T-helper 17 cell (primary cell): ENCODE measurements around the gene KCNG2. TPM values are rescaled to one million over a fixed set of nuclear protein-coding genes. Genes with fewer than 3 reads are reported as not detected.

Experiments
- ATAC-seq: fragments of 150-1000 bp; cut with Tn5 transposase; 2 replicates; pipeline ENCODE4 v1.10.0; 2021; ENCODE audit warnings: mild to moderate bottlenecking, moderate library complexity
- DNase-seq, 3 donors: peaks; one replicate each; pipeline versions ENCODE4 v3.0.0 to v3.0.0-alpha.2; 2020 to 2021
- H3K9me3 ChIP-seq: one replicate; pipeline ENCODE4 v1.7.0; 2013; ENCODE audit warnings: low read length, mild to moderate bottlenecking; ENCODE audit not compliant: control insufficient read depth, poor library complexity, severe bottlenecking
- H3K27ac Mint-ChIP-seq: one replicate; pipeline ENCODE4 v1.8.0; 2022; ENCODE audit warnings: mild to moderate bottlenecking, moderate library complexity, mixed read lengths
- H3K27me3 Mint-ChIP-seq: one replicate; pipeline ENCODE4 v1.8.0; 2022; ENCODE audit warnings: mixed read lengths
- H3K36me3 Mint-ChIP-seq: one replicate; pipeline ENCODE4 v1.8.0; 2022; ENCODE audit warnings: low read depth, mixed read lengths
- H3K4me1 Mint-ChIP-seq: one replicate; pipeline ENCODE4 v1.8.0; 2022; ENCODE audit warnings: mild to moderate bottlenecking, mixed read lengths
- H3K4me3 Mint-ChIP-seq: one replicate; pipeline ENCODE4 v1.8.0; 2022; ENCODE audit warnings: mild to moderate bottlenecking, moderate library complexity, mixed read lengths
- total RNA-seq, 4 donors: library from RNA in 2 of 4; stranded (reverse) in 2 of 4; gene quantifications; one replicate each; pipeline ENCODE4 v1.2.3 and lab custom pipeline; 2022 to 2026

KCNG2 gene
- total RNA-seq, 2 donors from 2014 or later = not detected

GRCh38 chr18:79801217-79801616 is 3.5 kb downstream of the KCNG2 start:
- Mint-ChIP-seq H3K27ac (no peak overlapping the region), H3K4me3 (no peak overlapping the region), H3K4me1 (peaks cover 9% of the 10 kb centered on the region), H3K27me3 (peaks cover 40% of the 10 kb centered on the region), H3K36me3 (peaks cover 6% of the 10 kb centered on the region)
- ATAC-seq = no peak
- H3K9me3 ChIP-seq = no peaks in the 10 kb centered on the region
- no peak for DNase-seq

- no peak for DNase-seq
These were observed 3.9 kb downstream of the KCNG2 start for GRCh38 chr18:79801641-79802040.

GRCh38 chr18:79802298-79802697 is 4.6 kb downstream of the KCNG2 start:
- Mint-ChIP-seq H3K4me1 (peaks cover 7% of the 10 kb centered on the region), H3K27ac (no peak overlapping the region), H3K4me3 (no peak overlapping the region), H3K36me3 (peaks cover 4% of the 10 kb centered on the region), H3K27me3 (peaks cover 29% of the 10 kb centered on the region)
- ATAC-seq = no peak
- DNase-seq = no peak
- no peaks in the 10 kb centered on the region for H3K9me3 ChIP-seq

More at GRCh38 chr18:79801641-79802040, 3.9 kb downstream of the KCNG2 start:
- peaks cover 9% of the 10 kb centered on the region for H3K4me1 Mint-ChIP-seq
- H3K9me3 ChIP-seq = no peaks in the 10 kb centered on the region
- no peak for ATAC-seq
- H3K27me3 Mint-ChIP-seq = peaks cover 36% of the 10 kb centered on the region
- H3K36me3 Mint-ChIP-seq = peaks cover 6% of the 10 kb centered on the region
- H3K27ac Mint-ChIP-seq = no peak overlapping the region
- no peak overlapping the region for H3K4me3 Mint-ChIP-seq

- Mint-ChIP-seq H3K27me3 (peaks cover 25% of the 10 kb centered on the region), H3K4me3 (no peak overlapping the region), H3K36me3 (peaks cover 2% of the 10 kb centered on the region), H3K4me1 (peaks cover 5% of the 10 kb centered on the region), H3K27ac (no peak overlapping the region)
- DNase-seq = no peak
- ATAC-seq = no peak
- H3K9me3 ChIP-seq = no peaks in the 10 kb centered on the region
These were observed 5.9 kb downstream of the KCNG2 start for GRCh38 chr18:79803611-79804051.

GRCh38 chr18:79804130-79804787 is 6.5 kb downstream of the KCNG2 start:
- ATAC-seq = no peak
- peaks cover 2% of the 10 kb centered on the region for H3K4me1 Mint-ChIP-seq

DNA sequence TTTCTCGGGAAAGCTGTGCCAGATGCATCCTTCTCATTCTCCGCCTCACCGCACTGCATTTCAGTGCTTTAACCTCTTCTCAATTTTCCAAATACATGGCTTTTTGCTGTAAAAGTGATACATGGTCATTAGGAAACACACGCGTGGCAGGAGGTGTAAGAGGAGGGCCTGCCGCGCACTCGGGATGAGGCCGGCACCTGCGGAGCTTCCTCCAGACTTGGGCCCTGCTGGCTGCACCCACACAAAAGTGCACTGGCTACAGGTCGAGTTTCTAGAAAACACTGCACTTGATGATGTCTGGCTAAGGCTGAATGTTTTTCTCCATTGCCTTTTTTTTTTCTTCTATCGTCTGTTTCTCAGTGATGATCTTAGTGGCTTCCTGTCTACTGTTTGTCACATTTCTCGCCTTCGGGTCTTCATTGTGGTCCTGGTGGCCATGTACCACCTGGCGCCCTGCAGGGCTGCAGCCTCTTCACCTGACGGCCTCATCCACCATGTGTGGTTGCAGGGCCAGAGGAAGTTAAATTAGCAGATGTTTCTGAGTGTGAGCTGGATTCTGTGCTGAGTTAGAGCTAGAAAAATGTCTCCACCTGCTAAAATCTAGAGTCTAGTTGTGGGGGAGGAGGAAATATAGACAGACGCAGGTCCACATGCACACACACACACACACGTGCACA is 7.6 kb downstream of the KCNG2 start:
- no peaks in the 10 kb centered on the region for H3K36me3 Mint-ChIP-seq
- H3K27me3 Mint-ChIP-seq = peaks cover 18% of the 10 kb centered on the region
- ATAC-seq (no peak), DNase-seq (no peak)
- H3K4me1 Mint-ChIP-seq = no peaks in the 10 kb centered on the region
- H3K9me3 ChIP-seq = no peaks in the 10 kb centered on the region
- no peak overlapping the region for H3K4me3 Mint-ChIP-seq
- no peak overlapping the region for H3K27ac Mint-ChIP-seq

More at GRCh38 chr18:79804130-79804787, 6.5 kb downstream of the KCNG2 start:
- H3K9me3 ChIP-seq = no peaks in the 10 kb centered on the region
- no peak for DNase-seq
- H3K4me3 Mint-ChIP-seq = no peak overlapping the region
- no peak overlapping the region for H3K27ac Mint-ChIP-seq
- H3K36me3 Mint-ChIP-seq = peaks cover 2% of the 10 kb centered on the region
- peaks cover 21% of the 10 kb centered on the region for H3K27me3 Mint-ChIP-seq

DNA sequence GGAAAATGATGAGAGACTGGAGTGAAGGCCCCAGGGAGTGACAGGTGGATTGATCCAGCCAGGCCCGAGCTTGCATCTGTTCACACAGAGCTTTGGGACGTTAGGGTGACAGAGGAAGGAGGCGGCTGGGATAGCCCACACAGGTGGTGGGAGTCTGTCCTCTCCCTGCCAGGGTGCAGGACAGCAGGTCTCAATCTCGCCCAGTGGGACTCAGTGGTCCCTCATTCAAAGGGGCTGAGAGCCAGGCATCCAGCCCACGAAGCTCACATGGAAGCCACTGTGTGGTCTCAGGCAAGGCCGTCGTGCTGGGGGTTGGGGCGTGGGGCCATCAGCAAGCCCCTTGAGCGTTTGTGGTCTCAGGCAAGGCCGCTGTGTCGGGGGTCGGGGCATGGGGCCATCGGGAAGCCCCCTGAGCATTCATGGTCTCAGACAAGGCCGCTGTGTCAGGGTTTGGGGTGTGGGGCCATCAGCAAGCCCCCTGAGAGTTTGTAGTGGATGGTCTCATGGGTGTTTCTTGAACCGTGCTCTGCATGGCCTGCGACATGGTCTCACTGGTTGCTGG is 8.3 kb downstream of the KCNG2 start:
- no peaks in the 10 kb centered on the region for H3K36me3 Mint-ChIP-seq

GRCh38 chr18:79806976-79807841 is 9.5 kb downstream of the KCNG2 start:
- no peaks in the 10 kb centered on the region for H3K9me3 ChIP-seq
- Mint-ChIP-seq H3K36me3 (peaks cover 2% of the 10 kb centered on the region), H3K27me3 (peaks cover 26% of the 10 kb centered on the region), H3K4me3 (no peak overlapping the region), H3K4me1 (no peaks in the 10 kb centered on the region), H3K27ac (no peak overlapping the region)
- ATAC-seq (no peak), DNase-seq (no peak)

More for the DNA sequence above, 8.3 kb downstream of the KCNG2 start:
- Mint-ChIP-seq H3K27me3 (peaks cover 16% of the 10 kb centered on the region), H3K27ac (no peak overlapping the region), H3K4me1 (no peaks in the 10 kb centered on the region), H3K4me3 (no peak overlapping the region)
- ATAC-seq = no peak
- H3K9me3 ChIP-seq = no peaks in the 10 kb centered on the region
- DNase-seq = no peak

DNA sequence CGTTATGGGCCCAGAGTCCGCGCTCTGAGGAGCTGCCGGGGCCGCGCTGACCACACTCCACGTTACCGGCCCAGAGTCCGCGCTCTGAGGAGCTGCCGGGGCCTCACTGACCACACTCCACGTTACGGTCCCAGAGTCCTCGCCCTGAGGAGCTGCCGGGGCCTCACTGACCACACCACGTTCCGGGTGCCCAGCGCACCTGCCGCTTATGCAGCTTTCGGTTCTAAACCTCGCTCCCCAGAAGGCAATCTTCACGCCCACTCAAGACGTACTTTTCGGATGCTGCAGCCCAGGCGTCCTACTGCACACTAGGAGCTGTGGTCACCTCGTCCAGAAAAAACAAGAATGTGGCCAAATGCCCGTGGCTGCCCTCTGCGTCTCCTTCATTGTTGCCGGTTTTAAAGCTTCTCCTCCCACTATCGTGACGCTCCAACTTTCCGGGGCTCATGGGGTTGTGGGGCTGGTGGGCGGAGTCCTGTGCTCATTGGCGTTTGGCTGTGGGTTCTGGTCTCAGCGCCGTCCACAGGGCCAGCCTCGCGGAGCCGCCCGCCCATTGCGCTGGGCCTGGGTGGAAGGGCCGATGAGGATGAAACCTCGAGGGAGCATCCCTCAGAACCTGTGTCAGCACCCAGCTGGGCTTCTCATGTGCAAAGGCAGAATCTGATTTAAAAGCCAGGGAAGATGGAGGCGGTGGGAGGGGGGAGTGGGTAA is 11.9 kb downstream of the KCNG2 start:
- no peak for ATAC-seq
- Mint-ChIP-seq H3K4me3 (no peak overlapping the region), H3K36me3 (peaks cover 2% of the 10 kb centered on the region), H3K4me1 (no peaks in the 10 kb centered on the region), H3K27ac (no peak overlapping the region), H3K27me3 (peaks cover 33% of the 10 kb centered on the region)
- no peak for DNase-seq
- H3K9me3 ChIP-seq = no peaks in the 10 kb centered on the region

DNA sequence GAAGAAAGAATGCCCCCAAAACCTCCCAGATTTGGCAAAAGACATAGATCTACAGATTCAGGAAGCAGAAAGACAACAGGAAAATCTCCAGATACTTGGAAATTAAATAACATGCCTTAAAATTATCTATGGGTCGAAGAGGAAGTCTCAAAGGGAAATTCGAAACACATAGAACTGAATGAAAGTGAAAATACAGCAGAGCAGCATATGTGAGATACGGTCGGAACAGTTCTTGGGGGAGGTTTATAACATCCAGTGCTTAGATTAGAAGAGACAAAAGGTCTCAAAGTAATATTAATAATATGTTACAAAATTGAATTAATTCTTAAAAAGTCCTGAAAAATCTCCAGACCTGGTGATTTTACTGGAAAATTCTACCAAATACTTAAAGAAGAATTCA is 14.3 kb downstream of the KCNG2 start:
- no peak overlapping the region for H3K4me3 Mint-ChIP-seq
- ATAC-seq = no peak
- no peak for DNase-seq
- H3K4me1 Mint-ChIP-seq = no peaks in the 10 kb centered on the region
- no peak overlapping the region for H3K27ac Mint-ChIP-seq
- H3K27me3 Mint-ChIP-seq = peaks cover 28% of the 10 kb centered on the region
- H3K9me3 ChIP-seq = no peaks in the 10 kb centered on the region
- H3K36me3 Mint-ChIP-seq = peaks cover 2% of the 10 kb centered on the region

DNA sequence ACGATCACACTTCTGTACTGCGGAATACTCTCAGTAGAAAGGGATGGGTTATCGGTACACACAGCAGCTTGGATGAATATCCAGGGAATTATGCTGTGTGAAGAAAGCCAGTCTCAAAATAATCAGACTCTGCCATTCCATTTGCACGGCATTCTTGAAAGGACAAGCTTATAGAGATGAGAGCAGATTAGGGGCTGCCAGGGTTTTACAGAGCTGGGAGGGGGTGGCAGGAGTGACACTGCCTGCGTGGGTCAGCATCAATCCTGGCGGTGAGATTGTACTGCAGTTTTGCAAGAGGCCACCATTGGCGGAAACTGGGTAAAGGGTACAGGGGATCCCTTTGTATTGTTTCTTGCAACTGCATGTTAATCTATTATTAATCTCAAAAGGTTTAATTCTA is 16.6 kb downstream of the KCNG2 start:
- no peak overlapping the region for H3K27ac Mint-ChIP-seq
- no peak for ATAC-seq
- H3K36me3 Mint-ChIP-seq = peaks cover 2% of the 10 kb centered on the region
- peaks cover 33% of the 10 kb centered on the region for H3K27me3 Mint-ChIP-seq
- no peaks in the 10 kb centered on the region for H3K9me3 ChIP-seq
- no peaks in the 10 kb centered on the region for H3K4me1 Mint-ChIP-seq
- H3K4me3 Mint-ChIP-seq = no peak overlapping the region
- no peak for DNase-seq

GRCh38 chr18:79815657-79816056 is 17.9 kb downstream of the KCNG2 start:
- H3K4me1 Mint-ChIP-seq = peaks cover 5% of the 10 kb centered on the region
- no peak for ATAC-seq
- H3K27ac Mint-ChIP-seq = no peak overlapping the region
- DNase-seq = no peak
- H3K36me3 Mint-ChIP-seq = peaks cover 2% of the 10 kb centered on the region
- no peaks in the 10 kb centered on the region for H3K9me3 ChIP-seq
- H3K4me3 Mint-ChIP-seq = no peak overlapping the region
- peaks cover 28% of the 10 kb centered on the region for H3K27me3 Mint-ChIP-seq
